Measurements from ENCODE around the gene ZBTB25. TPM values are rescaled to one million over a fixed set of nuclear protein-coding genes. Genes with fewer than 3 reads are reported as not detected.
"Not testable (repeated sequence)": the region's sequence is repeated elsewhere in the genome, so short reads cannot be mapped to it uniquely, and the experiment has no call there.

Gene ZBTB25
- total RNA-seq, 1 experiment from 2014 or later, result 3.9 TPM

DNA sequence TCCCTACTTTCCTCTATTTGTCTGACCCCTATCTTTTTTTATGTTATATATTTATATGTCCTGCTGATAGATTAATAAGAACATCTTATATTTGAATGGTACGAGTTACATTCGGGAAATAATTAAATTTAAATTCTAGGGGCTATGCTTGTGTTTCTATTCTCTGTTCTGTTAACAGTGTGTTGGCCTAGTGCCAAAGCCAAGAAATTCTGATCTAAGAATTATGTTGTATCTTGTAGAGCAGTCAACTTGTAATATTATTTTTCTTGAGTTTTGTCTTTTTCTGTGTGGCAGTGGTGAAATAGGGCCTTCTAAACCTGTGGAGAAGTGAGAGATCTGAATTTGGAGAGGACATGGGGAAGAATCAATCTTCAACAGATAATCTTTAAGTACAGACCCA lies 27.9 kb upstream of the ZBTB25 start:
- no peak overlapping the region for H3K4me3 ChIP-seq (ENCODE audit: insufficient read depth, low read depth, low read length)
- no peaks in the 10 kb centered on the region for H3K27me3 ChIP-seq (ENCODE audit: control insufficient read depth, insufficient read depth, low read length)
- no peak for DNase-seq
- H3K36me3 ChIP-seq (replicated peaks; ENCODE audit: control insufficient read depth, insufficient read depth, low read length), result no peaks in the 10 kb centered on the region

DNA sequence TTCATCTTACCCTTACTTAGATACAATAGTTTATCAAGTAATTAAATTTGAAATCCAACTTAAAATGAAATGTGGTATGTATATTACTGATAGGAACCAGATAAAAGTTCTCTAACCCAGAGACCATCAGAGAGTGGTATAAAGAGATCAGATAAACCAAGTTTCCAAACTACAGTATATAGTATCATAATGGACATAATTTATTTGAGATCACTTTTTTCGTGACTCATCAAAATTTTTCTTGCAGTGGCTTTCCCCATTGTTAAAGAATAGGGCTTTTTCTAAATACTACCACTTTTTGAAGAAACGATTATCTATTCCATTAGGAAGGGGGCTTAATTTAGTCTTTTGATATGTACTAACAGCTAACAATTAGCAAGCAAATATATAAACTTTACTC lies 21.7 kb upstream of the ZBTB25 start:
- Histone ChIP-seq H3K4me3 (ENCODE audit: insufficient read depth, low read depth, low read length) (no peak overlapping the region), H3K27me3 (ENCODE audit: control insufficient read depth, insufficient read depth, low read length) (no peaks in the 10 kb centered on the region), H3K36me3 (replicated peaks; ENCODE audit: control insufficient read depth, insufficient read depth, low read length) (peaks cover 3% of the 10 kb centered on the region)
- no peak for DNase-seq

DNA sequence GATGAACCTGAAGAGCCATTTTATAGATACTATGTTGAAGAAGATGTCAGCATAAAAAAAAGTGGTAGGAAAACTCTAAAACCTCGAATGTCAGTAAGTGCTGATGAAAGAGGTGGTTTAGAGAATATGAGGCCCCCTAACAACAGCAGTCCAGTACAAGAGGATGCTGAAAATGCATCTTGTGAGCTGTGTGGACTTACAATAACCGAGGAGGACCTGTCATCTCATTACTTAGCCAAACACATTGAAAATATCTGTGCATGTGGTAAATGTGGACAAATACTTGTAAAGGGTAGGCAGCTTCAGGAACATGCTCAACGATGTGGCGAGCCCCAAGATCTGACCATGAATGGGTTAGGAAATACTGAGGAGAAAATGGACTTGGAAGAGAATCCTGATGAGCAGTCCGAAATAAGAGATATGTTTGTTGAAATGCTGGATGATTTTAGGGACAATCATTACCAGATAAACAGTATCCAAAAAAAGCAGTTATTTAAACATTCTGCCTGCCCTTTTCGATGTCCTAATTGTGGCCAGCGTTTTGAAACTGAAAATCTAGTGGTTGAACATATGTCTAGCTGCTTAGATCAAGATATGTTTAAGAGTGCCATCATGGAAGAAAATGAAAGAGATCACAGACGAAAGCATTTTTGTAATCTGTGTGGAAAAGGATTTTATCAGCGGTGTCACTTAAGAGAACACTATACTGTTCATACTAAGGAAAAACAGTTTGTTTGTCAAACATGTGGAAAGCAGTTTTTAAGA lies 19.1 kb upstream of the ZBTB25 start:
- Histone ChIP-seq H3K4me3 (ENCODE audit: insufficient read depth, low read depth, low read length) (no peak overlapping the region), H3K27me3 (ENCODE audit: control insufficient read depth, insufficient read depth, low read length) (no peaks in the 10 kb centered on the region), H3K36me3 (replicated peaks; ENCODE audit: control insufficient read depth, insufficient read depth, low read length) (peaks cover 3% of the 10 kb centered on the region)
- DNase-seq, result no peak

DNA sequence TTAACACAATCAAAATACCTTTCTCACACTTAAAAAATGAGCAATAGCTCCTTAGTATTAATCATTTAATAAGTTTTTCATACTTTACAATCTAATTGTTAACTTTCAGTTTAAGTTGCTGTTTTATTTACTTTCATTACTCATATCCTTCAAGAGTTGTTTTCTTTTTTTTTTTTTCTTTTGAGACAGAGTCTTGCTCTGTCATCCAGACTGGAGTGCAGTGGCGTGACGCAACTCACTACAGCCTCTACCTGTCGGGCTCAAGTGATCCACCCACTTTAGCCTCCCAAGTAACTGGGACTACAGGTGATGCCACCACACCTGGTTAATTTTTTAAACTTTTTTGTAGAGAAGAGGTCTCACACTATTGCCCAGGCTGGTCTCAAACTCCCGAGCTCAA lies 17.1 kb upstream of the ZBTB25 start:
- no peak for DNase-seq
- Histone ChIP-seq H3K36me3 (replicated peaks; ENCODE audit: control insufficient read depth, insufficient read depth, low read length) (peaks cover 3% of the 10 kb centered on the region), H3K4me3 (ENCODE audit: insufficient read depth, low read depth, low read length) (no peak overlapping the region), H3K27me3 (ENCODE audit: control insufficient read depth, insufficient read depth, low read length) (no peaks in the 10 kb centered on the region)

DNA sequence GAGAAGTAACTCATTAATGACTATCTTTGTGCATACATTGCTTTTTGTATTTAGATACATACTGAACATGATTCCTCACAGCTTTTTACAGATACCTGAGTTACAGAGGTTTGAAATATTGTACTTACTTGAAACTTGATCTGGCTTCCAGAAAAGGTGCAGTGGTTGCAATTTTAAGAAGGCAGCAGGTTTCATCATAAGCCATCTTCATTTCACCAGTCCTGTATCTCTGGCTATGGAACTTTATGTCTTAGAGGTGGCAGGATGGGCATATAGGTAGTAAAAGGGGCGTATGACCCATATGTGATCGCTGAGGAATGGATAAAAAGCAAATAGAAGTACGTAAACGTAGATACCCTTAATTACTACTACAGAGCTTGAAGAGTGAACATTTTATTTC lies 14.6 kb upstream of the ZBTB25 start:
- DNase-seq, result no peak
- no peaks in the 10 kb centered on the region for H3K27me3 ChIP-seq (ENCODE audit: control insufficient read depth, insufficient read depth, low read length)
- H3K4me3 ChIP-seq (ENCODE audit: insufficient read depth, low read depth, low read length), result no peak overlapping the region
- peaks cover 3% of the 10 kb centered on the region for H3K36me3 ChIP-seq (replicated peaks; ENCODE audit: control insufficient read depth, insufficient read depth, low read length)

DNA sequence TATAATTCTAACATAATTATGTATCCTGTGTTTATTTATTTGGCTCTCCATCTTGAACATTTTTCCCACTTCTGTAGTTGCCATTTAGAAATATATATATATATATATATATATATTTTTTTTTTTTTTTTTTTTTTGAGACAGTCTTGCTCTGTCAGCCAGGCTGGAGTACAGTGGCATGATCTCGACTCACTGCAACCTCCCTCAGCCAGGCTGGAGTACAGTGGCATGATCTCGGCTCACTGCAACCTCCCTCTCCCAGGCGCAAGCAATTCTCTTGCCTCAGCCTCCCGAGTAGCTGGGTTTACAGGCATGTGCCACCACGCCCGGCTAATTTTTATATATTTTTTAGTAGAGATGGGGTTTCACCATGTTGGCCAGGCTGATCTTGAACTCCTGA lies 14.0 kb upstream of the ZBTB25 start:
- not testable (repeated sequence) for H3K4me3 ChIP-seq (ENCODE audit: insufficient read depth, low read depth, low read length); DNase-seq; H3K36me3 ChIP-seq (replicated peaks; ENCODE audit: control insufficient read depth, insufficient read depth, low read length); H3K27me3 ChIP-seq (ENCODE audit: control insufficient read depth, insufficient read depth, low read length)

DNA sequence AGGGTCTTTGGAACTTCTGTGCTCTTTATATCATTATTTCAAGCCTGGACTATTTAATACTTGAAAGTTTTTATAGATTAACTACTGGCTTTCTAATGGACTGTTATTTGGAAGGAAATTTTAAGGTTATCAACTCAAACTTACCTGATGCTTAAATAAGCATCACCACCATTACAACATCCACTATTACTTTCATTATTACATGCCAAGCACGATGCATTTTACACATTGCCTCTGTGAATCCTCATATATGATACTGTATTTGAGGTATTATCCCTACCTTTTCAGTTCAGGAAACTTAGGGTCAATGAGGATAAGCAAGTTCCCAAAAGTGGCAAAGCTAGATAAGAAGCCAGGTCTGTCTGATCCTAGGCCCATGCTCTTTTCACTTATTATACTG lies 13.3 kb upstream of the ZBTB25 start:
- H3K36me3 ChIP-seq (replicated peaks; ENCODE audit: control insufficient read depth, insufficient read depth, low read length), result peaks cover 3% of the 10 kb centered on the region; the same call in 1 of the 2 replicates
- no peaks in the 10 kb centered on the region for H3K27me3 ChIP-seq (ENCODE audit: control insufficient read depth, insufficient read depth, low read length)
- no peak overlapping the region for H3K4me3 ChIP-seq (ENCODE audit: insufficient read depth, low read depth, low read length)
- DNase-seq, result no peak

DNA sequence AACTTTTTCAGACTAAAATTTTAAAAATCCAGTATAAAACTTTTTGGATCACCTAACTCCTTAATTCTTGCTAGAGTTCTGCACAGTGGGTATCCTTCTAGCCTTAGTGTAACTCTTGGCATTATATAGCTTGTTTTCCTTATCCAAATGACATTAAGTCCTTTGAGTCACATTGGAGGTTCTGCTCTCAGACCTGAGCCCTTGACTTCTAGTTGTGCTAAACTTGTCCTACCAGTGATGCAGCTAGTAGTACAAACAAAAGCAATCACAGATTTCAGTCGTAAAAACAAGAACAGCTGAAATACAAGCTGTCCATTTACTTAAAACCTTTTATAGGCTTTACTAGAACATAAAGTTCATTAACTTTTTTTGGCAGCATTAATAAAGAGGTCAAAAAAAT lies 11.4 kb upstream of the ZBTB25 start:
- H3K27me3 ChIP-seq (ENCODE audit: control insufficient read depth, insufficient read depth, low read length), result no peaks in the 10 kb centered on the region
- no peak for DNase-seq
- no peak overlapping the region for H3K4me3 ChIP-seq (ENCODE audit: insufficient read depth, low read depth, low read length)
- H3K36me3 ChIP-seq (replicated peaks; ENCODE audit: control insufficient read depth, insufficient read depth, low read length), result no peaks in the 10 kb centered on the region

DNA sequence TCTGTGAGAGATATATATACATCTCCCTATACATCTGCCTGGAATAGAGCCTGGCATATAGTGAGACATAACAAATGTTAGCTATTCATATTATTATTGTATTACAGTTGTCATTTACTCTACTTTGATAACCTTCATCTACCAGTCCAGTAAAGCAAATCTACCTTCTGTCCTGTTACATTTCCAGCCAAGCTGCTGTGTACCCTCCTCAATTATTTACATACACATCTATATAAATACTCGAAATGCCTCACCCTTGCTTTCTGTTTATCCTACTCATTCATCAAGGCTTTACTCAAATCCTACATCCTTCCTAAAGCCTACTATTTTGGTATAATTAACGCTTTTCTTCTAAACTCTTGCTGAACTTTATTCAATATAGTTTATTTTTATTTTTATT lies 9.6 kb upstream of the ZBTB25 start:
- H3K36me3 ChIP-seq (replicated peaks; ENCODE audit: control insufficient read depth, insufficient read depth, low read length), result no peaks in the 10 kb centered on the region
- no peak for DNase-seq
- no peak overlapping the region for H3K4me3 ChIP-seq (ENCODE audit: insufficient read depth, low read depth, low read length)
- no peaks in the 10 kb centered on the region for H3K27me3 ChIP-seq (ENCODE audit: control insufficient read depth, insufficient read depth, low read length)

DNA sequence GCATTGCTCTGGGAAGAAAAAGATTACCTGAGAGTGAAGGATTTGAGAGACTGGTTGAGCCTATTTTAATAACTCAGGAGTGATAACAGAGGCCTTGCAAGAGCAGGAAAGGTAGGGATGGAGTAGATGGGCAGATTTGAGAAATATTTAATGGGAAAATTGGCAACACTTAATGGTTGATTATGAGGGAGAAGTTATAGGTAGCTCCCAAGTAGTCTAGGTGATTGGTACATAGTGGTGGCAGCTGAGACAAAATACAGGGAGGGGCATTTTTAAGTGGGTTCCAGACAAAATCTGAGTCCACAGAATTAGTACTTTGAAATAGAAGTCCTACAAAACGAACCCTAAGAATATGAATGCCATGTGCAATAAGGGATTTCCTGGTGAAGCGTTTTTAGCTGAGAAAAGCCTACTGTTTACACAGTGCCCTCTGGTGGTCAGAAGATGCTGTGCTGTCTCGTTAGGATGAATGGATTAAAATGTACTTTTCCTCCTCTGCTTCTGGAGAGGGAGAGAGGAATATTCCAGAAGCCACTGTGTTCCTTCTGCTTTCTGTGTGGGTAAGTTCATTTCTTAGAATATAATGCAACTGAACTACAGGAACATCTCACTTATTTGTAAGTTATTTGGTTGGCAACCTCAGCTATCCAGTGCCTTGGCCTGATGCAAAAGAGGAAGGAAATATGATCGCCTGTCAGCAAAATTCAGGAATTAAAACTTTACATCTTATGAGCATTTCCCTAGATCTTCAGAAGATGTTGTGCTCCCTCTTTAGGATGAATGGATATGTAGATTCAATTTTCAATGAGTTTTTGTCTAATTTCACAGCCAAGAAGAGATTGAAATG lies 7.4 kb upstream of the ZBTB25 start:
- peak; percentile 55 for DNase-seq
- Histone ChIP-seq H3K36me3 (replicated peaks; ENCODE audit: control insufficient read depth, insufficient read depth, low read length) (no peaks in the 10 kb centered on the region), H3K27me3 (ENCODE audit: control insufficient read depth, insufficient read depth, low read length) (no peaks in the 10 kb centered on the region), H3K4me3 (ENCODE audit: insufficient read depth, low read depth, low read length) (no peak overlapping the region)

DNA sequence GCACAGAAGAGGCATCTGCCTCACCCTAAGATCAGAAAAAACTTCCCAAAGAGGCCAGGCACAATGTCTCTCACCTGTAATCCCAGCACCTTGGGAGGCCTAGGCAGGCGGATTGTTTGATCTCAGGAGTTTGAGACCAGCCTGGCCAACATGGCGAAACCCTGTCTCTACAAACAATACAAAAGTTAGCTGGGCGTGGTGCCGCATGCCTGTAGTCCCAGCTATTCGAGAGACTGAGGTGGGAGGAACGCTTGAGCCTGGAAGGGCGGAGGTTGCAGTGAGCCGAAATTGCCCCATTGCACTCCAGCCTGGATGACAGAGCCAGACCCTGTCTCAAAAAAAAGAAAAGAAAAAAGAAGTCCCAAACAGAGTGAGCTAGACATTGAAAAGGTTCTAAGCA lies 5.4 kb upstream of the ZBTB25 start:
- no peaks in the 10 kb centered on the region for H3K27me3 ChIP-seq (ENCODE audit: control insufficient read depth, insufficient read depth, low read length)
- no peaks in the 10 kb centered on the region for H3K36me3 ChIP-seq (replicated peaks; ENCODE audit: control insufficient read depth, insufficient read depth, low read length)
- H3K4me3 ChIP-seq (ENCODE audit: insufficient read depth, low read depth, low read length), result no peak overlapping the region
- no peak for DNase-seq

DNA sequence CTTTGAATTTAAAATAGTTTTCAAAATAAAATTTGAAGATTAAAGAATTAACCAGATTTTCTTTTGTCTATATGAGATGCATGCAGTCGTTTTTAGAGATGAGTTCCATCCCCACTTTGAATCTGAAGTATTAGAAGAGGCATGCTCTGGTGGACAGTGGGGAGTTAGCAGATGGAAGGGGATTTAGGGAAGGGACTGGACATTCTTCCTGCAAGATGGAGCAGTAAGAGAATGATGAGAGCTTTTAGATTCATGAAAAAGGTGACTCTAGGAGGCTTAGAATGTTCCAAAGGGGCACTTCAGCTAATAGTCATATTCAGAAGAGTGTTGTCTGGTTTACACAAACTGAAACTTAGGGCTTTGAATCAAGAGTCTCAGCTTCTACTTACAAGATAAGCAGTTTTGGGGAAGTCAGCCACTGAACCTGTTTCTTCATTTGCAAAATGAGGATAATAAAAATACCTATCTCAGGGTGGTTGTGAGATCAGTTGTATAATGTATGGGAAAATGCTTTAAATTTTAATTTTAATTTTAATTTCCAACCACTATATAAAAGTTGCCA lies 4.7 kb upstream of the ZBTB25 start:
- no peak for DNase-seq
- no peak overlapping the region for H3K4me3 ChIP-seq (ENCODE audit: insufficient read depth, low read depth, low read length)
- H3K36me3 ChIP-seq (replicated peaks; ENCODE audit: control insufficient read depth, insufficient read depth, low read length), result no peaks in the 10 kb centered on the region
- no peaks in the 10 kb centered on the region for H3K27me3 ChIP-seq (ENCODE audit: control insufficient read depth, insufficient read depth, low read length)

DNA sequence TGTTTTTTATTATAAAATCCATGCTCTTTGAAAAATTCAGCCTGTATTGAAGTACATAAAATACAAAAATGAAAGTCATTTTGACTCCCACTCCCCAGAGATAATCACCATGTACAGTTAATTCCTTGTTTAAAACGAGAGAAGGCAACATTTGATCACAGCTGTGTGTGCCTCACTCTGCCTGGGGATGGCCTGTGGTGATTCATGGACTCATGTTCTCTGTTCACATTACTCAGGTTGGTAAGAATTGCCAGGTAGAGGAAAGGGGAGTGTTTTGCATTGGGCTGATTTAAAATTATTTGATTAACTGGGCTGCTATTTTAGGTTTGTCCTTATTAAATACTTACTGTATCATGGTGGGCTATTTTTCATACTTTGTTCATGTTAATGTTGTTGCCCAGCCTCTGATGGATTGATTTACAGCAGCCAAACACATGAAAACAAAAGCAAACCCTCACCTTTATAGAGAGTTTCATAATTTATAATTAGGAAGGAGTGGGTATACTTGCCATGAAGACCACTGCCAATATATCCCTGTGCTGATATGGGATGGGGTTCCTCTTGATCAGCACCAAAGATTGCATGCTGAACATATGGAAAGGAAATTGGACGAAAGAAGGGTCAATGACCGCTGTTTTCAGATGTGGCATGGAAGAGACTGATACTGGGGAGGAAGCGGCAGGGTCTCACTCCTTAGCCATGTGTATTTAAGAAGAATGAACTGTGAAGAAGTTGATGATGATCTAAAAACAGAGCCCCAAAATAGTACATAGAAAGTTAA lies 3.9 kb upstream of the ZBTB25 start:
- H3K36me3 ChIP-seq (replicated peaks; ENCODE audit: control insufficient read depth, insufficient read depth, low read length), result no peaks in the 10 kb centered on the region
- no peaks in the 10 kb centered on the region for H3K27me3 ChIP-seq (ENCODE audit: control insufficient read depth, insufficient read depth, low read length)
- DNase-seq, result no peak
- H3K4me3 ChIP-seq (ENCODE audit: insufficient read depth, low read depth, low read length), result no peak overlapping the region

DNA sequence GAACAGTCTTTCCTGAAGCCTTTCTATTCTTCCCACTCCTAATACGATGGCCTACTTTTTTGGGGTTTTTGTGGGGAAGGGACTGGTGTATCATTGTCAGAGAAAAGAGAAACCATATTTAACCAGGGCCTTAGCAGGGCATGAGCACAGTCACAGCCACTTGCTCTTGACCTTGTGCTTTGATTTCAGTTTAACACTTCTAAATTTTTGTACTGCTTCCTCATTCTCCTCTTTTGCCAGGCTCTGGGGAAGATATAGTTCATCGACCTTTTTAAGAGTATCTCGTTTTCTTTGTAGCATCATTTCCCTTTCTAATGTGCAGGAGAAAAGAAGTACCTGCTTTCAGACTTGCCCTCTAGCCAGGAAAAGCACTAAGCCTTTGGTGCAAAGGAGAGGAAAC lies 3.1 kb upstream of the ZBTB25 start:
- H3K4me3 ChIP-seq (ENCODE audit: insufficient read depth, low read depth, low read length), result no peak overlapping the region
- no peaks in the 10 kb centered on the region for H3K36me3 ChIP-seq (replicated peaks; ENCODE audit: control insufficient read depth, insufficient read depth, low read length)
- no peak for DNase-seq
- H3K27me3 ChIP-seq (ENCODE audit: control insufficient read depth, insufficient read depth, low read length), result no peaks in the 10 kb centered on the region

All from H7 (cell line).